A673 (cell line): Measurements from ENCODE around the gene RC3H1.

Source experiments
- EZH2 ChIP-seq: fragments of 200-600 bp; sonication (generic); IDR thresholded peaks from 2 replicates; pipeline ENCODE4 v1.6.1; 2017; ENCODE audit warnings: borderline replicate concordance, low read depth, mild to moderate bottlenecking, mixed read lengths, antibody characterized with exemption, low read length; ENCODE audit not compliant: poor library complexity, severe bottlenecking
- TF ChIP-seq, protein P1 (sequence below): fragments of 300-800, 200-600 bp; sonication (generic); conservative IDR thresholded peaks from 2 replicates; pipeline ENCODE4 v1.5.1; 2017; ENCODE audit warnings: low read depth, mild to moderate bottlenecking, antibody characterized with exemption, low read length, moderate library complexity, mixed read lengths

DNA sequence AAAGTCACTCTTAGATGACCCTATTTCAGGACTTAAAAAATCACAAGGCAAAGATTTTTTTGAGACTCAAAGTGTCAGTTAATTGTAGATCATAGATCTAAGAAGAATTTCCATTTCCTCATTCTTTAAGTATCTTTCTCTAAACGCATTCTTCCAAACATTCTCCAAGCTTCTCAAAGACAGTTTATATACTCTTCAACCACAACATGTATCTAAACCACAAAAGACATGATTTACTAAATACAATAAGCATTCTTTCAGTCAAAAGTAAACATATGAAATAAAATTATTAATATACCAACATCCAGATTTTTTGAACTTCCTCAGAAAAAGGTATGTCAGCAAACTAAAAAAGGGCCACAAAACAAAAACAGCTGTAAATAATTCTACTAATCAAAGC lies 24.4 kb downstream of the RC3H1 start:
- TF ChIP-seq, protein P1, sequence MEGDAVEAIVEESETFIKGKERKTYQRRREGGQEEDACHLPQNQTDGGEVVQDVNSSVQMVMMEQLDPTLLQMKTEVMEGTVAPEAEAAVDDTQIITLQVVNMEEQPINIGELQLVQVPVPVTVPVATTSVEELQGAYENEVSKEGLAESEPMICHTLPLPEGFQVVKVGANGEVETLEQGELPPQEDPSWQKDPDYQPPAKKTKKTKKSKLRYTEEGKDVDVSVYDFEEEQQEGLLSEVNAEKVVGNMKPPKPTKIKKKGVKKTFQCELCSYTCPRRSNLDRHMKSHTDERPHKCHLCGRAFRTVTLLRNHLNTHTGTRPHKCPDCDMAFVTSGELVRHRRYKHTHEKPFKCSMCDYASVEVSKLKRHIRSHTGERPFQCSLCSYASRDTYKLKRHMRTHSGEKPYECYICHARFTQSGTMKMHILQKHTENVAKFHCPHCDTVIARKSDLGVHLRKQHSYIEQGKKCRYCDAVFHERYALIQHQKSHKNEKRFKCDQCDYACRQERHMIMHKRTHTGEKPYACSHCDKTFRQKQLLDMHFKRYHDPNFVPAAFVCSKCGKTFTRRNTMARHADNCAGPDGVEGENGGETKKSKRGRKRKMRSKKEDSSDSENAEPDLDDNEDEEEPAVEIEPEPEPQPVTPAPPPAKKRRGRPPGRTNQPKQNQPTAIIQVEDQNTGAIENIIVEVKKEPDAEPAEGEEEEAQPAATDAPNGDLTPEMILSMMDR, result no peak
- no peak for TF ChIP-seq EZH2
